DOHH2 (cell line): Measurements from ENCODE around the gene KDM4F.

Experiments
- CTCF ChIP-seq: fragments of 200-600 bp; sonication (generic); IDR thresholded peaks from one replicate; pipeline ENCODE4 v1.5.1; 2014; ENCODE audit warnings: antibody characterized with exemption, mild to moderate bottlenecking, low read depth, low read length; ENCODE audit not compliant: poor library complexity, severe bottlenecking
- EZH2phosphoT487 ChIP-seq: fragments of 200-600 bp; sonication (generic); IDR thresholded peaks from 2 replicates; pipeline ENCODE4 v1.6.1; 2017; ENCODE audit warnings: borderline replicate concordance, mild to moderate bottlenecking, antibody characterized with exemption, low read length, moderate library complexity, mixed read lengths

GRCh38 chr11:95042906-95043305 lies 6.3 kb upstream of the KDM4F start:
- TF ChIP-seq CTCF (no peak), EZH2phosphoT487 (no peak)
